HepG2 (cell line): ENCODE results near the gene HSF4. TPM values are rescaled to one million over a fixed set of nuclear protein-coding genes. Genes with fewer than 3 reads are reported as not detected.

Experiments used
- ATAC-seq: fragments of 200-7000 bp; cut with Tn5 transposase; 3 replicates; pipeline ENCODE4 v1.9.1; 2020; ENCODE audit warnings: mild to moderate bottlenecking, moderate library complexity
- BruUV-seq: library from RNA; stranded (reverse); fragments of 400-500 nt; replicated peaks from 2 replicates; lab custom pipeline; 2021; lab: Mats Ljungman, UMichigan
- CTCF ChIA-PET: fragments of 300-600 bp; formaldehyde crosslinking; extraction: SDS; loops from one replicate; lab custom pipeline; 2021; ENCODE audit warnings: low total read pairs, inconsistent platforms, low intra/inter-chr PET ratio; lab: Yijun Ruan, JAX
- POLR2A ChIA-PET: fragments of 350-600 bp; sonication (Branson Sonifier 250); formaldehyde crosslinking; loops from one replicate; lab custom pipeline; 2020; ENCODE audit warnings: antibody characterized with exemption, inconsistent platforms; lab: Yijun Ruan, JAX
- DNase-seq: peaks from one replicate; pipeline ENCODE4 v3.0.0-alpha.2; 2015; ENCODE audit warnings: low spot score
- FAIRE-seq: peaks from 3 replicates; lab custom pipeline; 2011; peaks lifted over from hg19 to GRCh38; lab: Jason Lieb, UNC
- H2AFZ ChIP-seq: one replicate; pipeline ENCODE4 v1.6.1; 2011; ENCODE audit warnings: low read length, inconsistent platforms
- H3K27ac ChIP-seq: fragments of 300-600 bp; 3 replicates; pipeline ENCODE4 v1.8.0; 2011; ENCODE audit warnings: mixed run types, mild to moderate bottlenecking, mixed read lengths, low read length, inconsistent platforms; ENCODE audit not compliant: insufficient read depth; ENCODE audit errors: extremely low read length
- H3K27me3 ChIP-seq, 2 experiments: fragments of 200-600 bp in 1 of 2; 2 replicates in 1 of 2; 3 replicates in 1 of 2; pipeline versions ENCODE4 v1.6.0 to v1.8.0; 2011; ENCODE audit warnings: low read length in 2 of 2, mild to moderate bottlenecking in 2 of 2, moderate library complexity in 2 of 2, inconsistent platforms in 1 of 2; ENCODE audit not compliant: insufficient read depth in 2 of 2, control insufficient read depth in 1 of 2
- H3K36me3 ChIP-seq, 2 experiments: fragments of 200-600 bp in 1 of 2; replicated peaks in 1 of 2; 2 replicates in 1 of 2; 3 replicates in 1 of 2; pipeline versions ENCODE4 v1.5.1 to v1.8.0; 2011; ENCODE audit warnings: low read length in 2 of 2, inconsistent platforms in 1 of 2; ENCODE audit not compliant: insufficient read depth in 2 of 2, control insufficient read depth in 1 of 2
- H3K4me1 ChIP-seq: 2 replicates; pipeline ENCODE4 v1.5.1; 2012; ENCODE audit warnings: low read length, inconsistent platforms; ENCODE audit not compliant: insufficient read depth
- H3K4me2 ChIP-seq: 2 replicates; pipeline ENCODE4 v1.6.0; 2011; ENCODE audit warnings: low read depth, low read length, inconsistent platforms
- H3K4me3 ChIP-seq, 3 experiments: fragments of 200-600 bp in 1 of 3; sonication (generic), shearing (Covaris generic) in 1 of 3; replicated peaks in 1 of 3; 2 replicates each; pipeline ENCODE4 v1.5.1; 2011 to 2016; ENCODE audit warnings: low read length in 3 of 3, inconsistent platforms in 2 of 3, low read depth in 2 of 3, mild to moderate bottlenecking in 2 of 3, control low read depth in 1 of 3, mixed read lengths in 1 of 3; ENCODE audit not compliant: insufficient read depth in 1 of 3
- H3K79me2 ChIP-seq: one replicate; pipeline ENCODE4 v1.6.1; 2011; ENCODE audit warnings: low read length, inconsistent platforms; ENCODE audit not compliant: insufficient read depth
- H3K9ac ChIP-seq: 2 replicates; pipeline ENCODE4 v1.6.0; 2011; ENCODE audit warnings: mild to moderate bottlenecking, low read depth, low read length, inconsistent platforms; ENCODE audit not compliant: insufficient read depth
- H3K9me3 ChIP-seq: 2 replicates; pipeline ENCODE4 v1.5.1; 2012; ENCODE audit warnings: mild to moderate bottlenecking, low read length
- H4K20me1 ChIP-seq: 2 replicates; pipeline ENCODE4 v1.6.0; 2011; ENCODE audit warnings: inconsistent platforms, mild to moderate bottlenecking, low read length, moderate library complexity; ENCODE audit not compliant: insufficient read depth
- ARNT2 ChIP-seq: sonication (generic); formaldehyde crosslinking; IDR thresholded peaks from 2 replicates; pipeline ENCODE4 v1.8.0; 2022; ENCODE audit warnings: mild to moderate bottlenecking, low read depth, missing genetic modification reagents, moderate library complexity
- ATF7-NPFF ChIP-seq: sonication (generic); formaldehyde crosslinking; IDR thresholded peaks from 2 replicates; pipeline ENCODE4 v1.8.1; 2023; ENCODE audit warnings: mild to moderate bottlenecking, low read depth, missing genetic modification reagents, moderate library complexity
- CCAR2 ChIP-seq: fragments of 200-400 bp; formaldehyde crosslinking; optimal IDR thresholded peaks from 2 replicates; pipeline ENCODE3; 2018; ENCODE audit warnings: low read depth, mild to moderate bottlenecking, low read length, moderate library complexity
- EP300 ChIP-seq, 3 experiments: sonication (generic) in 1 of 3; formaldehyde crosslinking in 1 of 3; IDR thresholded peaks; 2 replicates each; pipeline versions ENCODE4 v1.5.1 to v1.6.1; 2011 to 2020; ENCODE audit warnings: low read depth in 2 of 3, low read length in 2 of 3, borderline replicate concordance in 1 of 3, improper control_type of control experiment in 1 of 3, mild to moderate bottlenecking in 1 of 3, missing genetic modification reagents in 1 of 3, moderate library complexity in 1 of 3
- FOSL1 ChIP-seq: sonication (generic); formaldehyde crosslinking; IDR thresholded peaks from 2 replicates; pipeline ENCODE4 v1.9.0; 2021; ENCODE audit warnings: missing genetic modification reagents, borderline replicate concordance
- NONO ChIP-seq, 2 experiments: fragments of 450-650 bp in 1 of 2; sonication (generic) in 1 of 2; formaldehyde crosslinking in 1 of 2; IDR thresholded peaks in 1 of 2; conservative IDR thresholded peaks in 1 of 2; 2 replicates each; pipeline versions ENCODE4 v1.6.1 to v1.8.0; 2017 to 2022; ENCODE audit warnings: mild to moderate bottlenecking in 1 of 2, missing genetic modification reagents in 1 of 2, moderate library complexity in 1 of 2
- POLR2G ChIP-seq: fragments of 200-400 bp; formaldehyde crosslinking; IDR thresholded peaks from 2 replicates; pipeline ENCODE4 v1.6.1; 2018; ENCODE audit warnings: mild to moderate bottlenecking, low read depth, low read length, moderate library complexity
- RBM22 ChIP-seq: fragments of 200-400 bp; formaldehyde crosslinking; optimal IDR thresholded peaks from 2 replicates; pipeline ENCODE3; 2017; ENCODE audit warnings: mild to moderate bottlenecking, low read length, moderate library complexity
- RFXANK ChIP-seq: IDR thresholded peaks from 2 replicates; pipeline ENCODE4 v1.6.1; 2016
- SSRP1 ChIP-seq: IDR thresholded peaks from 2 replicates; pipeline ENCODE4 v1.6.1; 2016; ENCODE audit warnings: control low read depth
- ZNF572 ChIP-seq: sonication (generic); formaldehyde crosslinking; IDR thresholded peaks from 2 replicates; pipeline ENCODE4 v1.5.1; 2020; ENCODE audit warnings: mild to moderate bottlenecking, missing genetic modification reagents
- ZSCAN25 ChIP-seq: sonication (generic); formaldehyde crosslinking; IDR thresholded peaks from 2 replicates; pipeline ENCODE4 v1.8.0; 2022; ENCODE audit warnings: mild to moderate bottlenecking, missing genetic modification reagents
- WGBS: methylation state at CpG from one replicate; pipeline ENCODE4 v1.1.6; 2017; ENCODE audit warnings: low lambda C conversion rate; 5-methylcytosine and 5-hydroxymethylcytosine counted together
- in situ Hi-C: cut with HindIII; loops from 2 replicates; pipeline ENCODE4 v1.10.0; 2017; ENCODE audit warnings: low pct_unique_long_range_greater_than_20kb; ENCODE audit not compliant: extremely low pct_ligation_motif_present
- intact Hi-C: fragments of 100-400 bp; cut with micrococcal nuclease; formaldehyde crosslinking; loops from one replicate; pipeline ENCODE4 v1.10.0; 2022; ENCODE audit not compliant: unreplicated experiment
- polyA plus RNA-seq, 8 experiments: library from polyadenylated mRNA; depleted of rRNA in 3 of 8; stranded (reverse) in 7 of 8; unstranded in 1 of 8; fragments of >200 nt; fragmentation: Illumina TruSeq in 4 of 8; extraction: Trizol in 4 of 8; gene quantifications; 2 replicates each; pipeline versions ENCODE4 v1.2.1 to v1.2.3, GENCODE V29; 2011 to 2016; ENCODE audit warnings: low read depth in 4 of 8, missing spikeins in 1 of 8, mixed read lengths in 1 of 8; ENCODE audit not compliant: insufficient read depth in 1 of 8
- total RNA-seq, 5 experiments: library from RNA; depleted of rRNA; stranded (reverse); fragments of >200 nt; fragmentation: Illumina TruSeq; extraction: Trizol; gene quantifications; 2 replicates each; pipeline ENCODE4 v1.2.3, GENCODE V29; 2016; ENCODE audit warnings: low read depth in 1 of 5
- TF ChIP-seq, protein P1 (sequence below): sonication (generic); formaldehyde crosslinking; IDR thresholded peaks from 2 replicates; pipeline ENCODE4 v1.4.0; 2020; ENCODE audit warnings: missing genetic modification reagents
- TF ChIP-seq, protein P2 (sequence below): sonication (generic); formaldehyde crosslinking; conservative IDR thresholded peaks from 2 replicates; pipeline ENCODE4 v1.8.0; 2022; ENCODE audit warnings: mild to moderate bottlenecking, moderate library complexity, missing genetic modification reagents

The HSF4 gene
- total and polyA plus RNA-seq, 2 of the 13 experiments (the other 11 are each of a cell fraction or from before 2014, with no cell fraction given): 3.5 to 16.9 TPM

DNA sequence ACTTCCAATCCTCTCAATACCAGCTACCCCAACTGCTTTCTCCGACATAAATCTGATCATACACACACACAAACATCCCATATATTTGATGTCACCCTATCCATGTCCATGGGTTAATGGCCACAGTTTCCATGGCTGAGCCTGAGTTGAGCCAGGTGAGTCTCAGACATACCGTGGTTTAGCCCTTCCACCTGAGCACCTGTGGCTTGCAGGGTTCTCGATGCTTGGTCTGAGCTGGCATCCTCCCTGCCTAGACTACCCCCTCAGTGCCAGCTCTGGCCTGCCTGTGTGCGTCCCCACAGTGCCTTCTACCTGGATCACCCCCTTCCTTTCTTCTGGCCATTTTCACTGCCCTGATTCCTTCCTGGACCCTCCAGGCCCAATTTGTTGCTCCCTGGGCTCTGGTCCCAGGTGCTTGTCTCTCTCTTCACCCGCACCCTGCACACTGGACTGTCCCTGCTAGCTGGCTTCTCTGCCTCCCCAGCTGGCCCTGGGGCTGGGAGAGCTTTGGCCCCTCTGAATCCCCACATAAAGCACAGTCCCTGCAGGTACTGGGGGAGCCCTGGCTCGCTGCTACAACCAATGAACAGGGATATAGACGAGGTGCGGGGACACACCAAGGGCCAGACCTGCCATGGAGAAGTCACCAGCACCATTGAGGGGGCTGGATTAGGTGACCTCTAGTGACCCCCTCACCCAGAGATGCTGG lies 41.7 kb downstream of the HSF4 start:
- Histone ChIP-seq H3K27ac (no peak overlapping the region), H3K27me3 (no peaks in the 10 kb centered on the region), H3K4me1 (peaks cover 55% of the 10 kb centered on the region), H3K9me3 (no peaks in the 10 kb centered on the region), H3K4me3 (no peak overlapping the region), H3K36me3 (peaks cover 16 to 20% of the 10 kb centered on the region in 2 experiments; a peak in 4 of 5 replicates), H2AFZ (no peak overlapping the region), H3K4me2 (no peak overlapping the region), H3K9ac (no peak overlapping the region), H4K20me1 (no peaks in the 10 kb centered on the region), H3K79me2 (no peaks in the 10 kb centered on the region)
- intact Hi-C loops: no loop called here
- ATAC-seq (no peak), FAIRE-seq (peak; percentile 39), DNase-seq (no peak)
- ChIA-PET CTCF (no interaction called here), POLR2A (interaction anchor here (0.8 to 2.1 kb wide), 6 partner anchors 9 to 41 kb away, joined by 3 to 6 read pairs (median 4); partner anchors contain the start of genes FHOD1, NOL3 and TMEM208)
- BruUV-seq: TSS peak; percentile 19
- in situ Hi-C loops: no loop called here
- TF ChIP-seq ARNT2 (CRISPR knock-in tag) (peak; percentile 49; the same call in 1 of the 2 replicates), RFXANK (no peak), ZSCAN25 (CRISPR knock-in tag) (peak; percentile 31; the same call in 1 of the 2 replicates), ZNF572 (CRISPR knock-in tag) (peak; percentile 82; the same call in 1 of the 2 replicates), EP300 (IDR thresholded peaks at IDR 0.05; ENCODE audit: low read depth in 2 of 2, low read length in 2 of 2) (no peak), EP300 (CRISPR knock-in tag; IDR thresholded peaks at IDR 0.05; ENCODE audit: borderline replicate concordance) (0 out of 2 replicates have a peak, but pooled peaks have one; percentile 8), POLR2G (peak; percentile 37; the same call in 1 of the 2 replicates), SSRP1 (peak; percentile 62; the same call in 1 of the 2 replicates), ATF7-NPFF (CRISPR knock-in tag) (0 out of 2 replicates have a peak, but pooled peaks have one; percentile 23), RBM22 (no peak), NONO (IDR thresholded peaks at IDR 0.05) (no peak), NONO (CRISPR knock-in tag; conservative IDR thresholded peaks at IDR 0.05) (peak; percentile 40; the same call in 1 of the 2 replicates), FOSL1 (CRISPR knock-in tag) (no peak), CCAR2 (peak; percentile 52)
- TF ChIP-seq, protein P1, sequence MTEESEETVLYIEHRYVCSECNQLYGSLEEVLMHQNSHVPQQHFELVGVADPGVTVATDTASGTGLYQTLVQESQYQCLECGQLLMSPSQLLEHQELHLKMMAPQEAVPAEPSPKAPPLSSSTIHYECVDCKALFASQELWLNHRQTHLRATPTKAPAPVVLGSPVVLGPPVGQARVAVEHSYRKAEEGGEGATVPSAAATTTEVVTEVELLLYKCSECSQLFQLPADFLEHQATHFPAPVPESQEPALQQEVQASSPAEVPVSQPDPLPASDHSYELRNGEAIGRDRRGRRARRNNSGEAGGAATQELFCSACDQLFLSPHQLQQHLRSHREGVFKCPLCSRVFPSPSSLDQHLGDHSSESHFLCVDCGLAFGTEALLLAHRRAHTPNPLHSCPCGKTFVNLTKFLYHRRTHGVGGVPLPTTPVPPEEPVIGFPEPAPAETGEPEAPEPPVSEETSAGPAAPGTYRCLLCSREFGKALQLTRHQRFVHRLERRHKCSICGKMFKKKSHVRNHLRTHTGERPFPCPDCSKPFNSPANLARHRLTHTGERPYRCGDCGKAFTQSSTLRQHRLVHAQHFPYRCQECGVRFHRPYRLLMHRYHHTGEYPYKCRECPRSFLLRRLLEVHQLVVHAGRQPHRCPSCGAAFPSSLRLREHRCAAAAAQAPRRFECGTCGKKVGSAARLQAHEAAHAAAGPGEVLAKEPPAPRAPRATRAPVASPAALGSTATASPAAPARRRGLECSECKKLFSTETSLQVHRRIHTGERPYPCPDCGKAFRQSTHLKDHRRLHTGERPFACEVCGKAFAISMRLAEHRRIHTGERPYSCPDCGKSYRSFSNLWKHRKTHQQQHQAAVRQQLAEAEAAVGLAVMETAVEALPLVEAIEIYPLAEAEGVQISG (CRISPR knock-in tag): 0 out of 2 replicates have a peak, but pooled peaks have one; percentile 1
- TF ChIP-seq, protein P2, sequence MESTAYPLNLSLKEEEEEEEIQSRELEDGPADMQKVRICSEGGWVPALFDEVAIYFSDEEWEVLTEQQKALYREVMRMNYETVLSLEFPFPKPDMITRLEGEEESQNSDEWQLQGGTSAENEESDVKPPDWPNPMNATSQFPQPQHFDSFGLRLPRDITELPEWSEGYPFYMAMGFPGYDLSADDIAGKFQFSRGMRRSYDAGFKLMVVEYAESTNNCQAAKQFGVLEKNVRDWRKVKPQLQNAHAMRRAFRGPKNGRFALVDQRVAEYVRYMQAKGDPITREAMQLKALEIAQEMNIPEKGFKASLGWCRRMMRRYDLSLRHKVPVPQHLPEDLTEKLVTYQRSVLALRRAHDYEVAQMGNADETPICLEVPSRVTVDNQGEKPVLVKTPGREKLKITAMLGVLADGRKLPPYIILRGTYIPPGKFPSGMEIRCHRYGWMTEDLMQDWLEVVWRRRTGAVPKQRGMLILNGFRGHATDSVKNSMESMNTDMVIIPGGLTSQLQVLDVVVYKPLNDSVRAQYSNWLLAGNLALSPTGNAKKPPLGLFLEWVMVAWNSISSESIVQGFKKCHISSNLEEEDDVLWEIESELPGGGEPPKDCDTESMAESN (CRISPR knock-in tag): peak; percentile 45; the same call in 1 of the 2 replicates
- 94% methylated on average over 6 of the region's 8 CpGs for WGBS
